ENCODE results near the gene SRC.
"Not testable (repeated sequence)": the region's sequence is repeated elsewhere in the genome, so short reads cannot be mapped to it uniquely, and the experiment has no call there.

The SRC gene

GRCh38 chr20:37337208-37337991 is 8.5 kb upstream of the SRC start:
- DNase-seq, result no peak

GRCh38 chr20:37338380-37338779 is 7.6 kb upstream of the SRC start:
- DNase-seq, result not testable (repeated sequence)

DNA sequence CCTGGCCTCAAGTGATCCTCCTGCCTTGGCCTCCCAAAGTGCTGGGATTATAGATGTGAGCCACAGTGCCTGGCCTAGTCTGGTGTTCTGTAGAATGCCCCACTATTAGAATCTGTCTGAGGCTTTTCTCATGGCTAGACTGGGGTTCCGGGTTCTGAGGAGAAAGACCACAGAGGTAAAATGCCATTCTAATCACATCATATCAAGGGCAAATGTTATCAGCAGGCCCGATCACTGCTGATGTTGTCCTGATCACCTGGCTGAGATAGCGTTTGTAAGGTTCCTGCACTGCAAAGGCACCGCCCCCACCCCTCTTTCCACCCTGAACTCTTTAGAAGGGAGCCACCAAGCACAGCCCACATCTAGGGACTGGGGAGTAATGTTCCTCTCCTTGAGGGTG is 6.7 kb upstream of the SRC start:
- DNase-seq, result no peak

- DNase-seq, result not testable (repeated sequence)
Observed at GRCh38 chr20:37339764-37340109, 6.2 kb upstream of the SRC start.

DNA sequence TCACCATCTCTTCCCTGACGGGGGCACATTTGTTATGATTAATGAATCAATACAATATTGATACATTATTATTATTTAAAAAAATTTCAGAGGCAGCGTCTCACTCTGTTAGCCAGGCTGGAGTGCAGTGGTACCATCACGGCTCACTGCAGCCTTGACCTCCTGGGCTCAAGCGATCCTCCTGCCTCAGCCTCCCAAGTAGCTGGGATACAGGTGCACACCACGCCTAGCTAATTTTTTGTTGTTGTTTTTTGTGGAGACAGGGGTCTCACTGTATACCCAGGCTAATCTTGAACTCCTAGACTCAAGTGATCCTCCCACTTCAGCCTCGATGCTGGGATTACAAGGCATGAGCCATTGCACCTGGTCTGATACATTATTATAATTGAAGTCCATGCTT is 4.9 kb upstream of the SRC start:
- DNase-seq, result no peak

DNA sequence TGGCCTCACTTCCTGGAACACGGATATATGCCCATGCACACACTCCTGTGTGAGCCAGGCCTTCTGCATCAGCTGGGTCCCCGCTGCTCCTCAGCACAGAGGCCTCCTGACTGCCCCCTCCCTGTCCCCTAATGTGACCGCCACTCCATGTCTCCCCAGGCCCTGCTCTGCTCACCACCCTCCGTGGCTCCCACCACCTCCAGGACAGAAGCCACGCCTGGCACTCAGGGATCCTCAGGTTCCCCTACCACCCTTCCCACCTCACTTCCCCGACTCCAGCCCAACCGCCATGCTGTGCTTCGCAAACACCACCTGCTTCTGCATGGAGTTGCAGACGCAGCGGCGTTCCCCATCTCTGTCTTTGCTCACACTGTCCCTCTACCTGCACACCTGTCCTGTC is 4.3 kb upstream of the SRC start:
- no peak for DNase-seq

DNA sequence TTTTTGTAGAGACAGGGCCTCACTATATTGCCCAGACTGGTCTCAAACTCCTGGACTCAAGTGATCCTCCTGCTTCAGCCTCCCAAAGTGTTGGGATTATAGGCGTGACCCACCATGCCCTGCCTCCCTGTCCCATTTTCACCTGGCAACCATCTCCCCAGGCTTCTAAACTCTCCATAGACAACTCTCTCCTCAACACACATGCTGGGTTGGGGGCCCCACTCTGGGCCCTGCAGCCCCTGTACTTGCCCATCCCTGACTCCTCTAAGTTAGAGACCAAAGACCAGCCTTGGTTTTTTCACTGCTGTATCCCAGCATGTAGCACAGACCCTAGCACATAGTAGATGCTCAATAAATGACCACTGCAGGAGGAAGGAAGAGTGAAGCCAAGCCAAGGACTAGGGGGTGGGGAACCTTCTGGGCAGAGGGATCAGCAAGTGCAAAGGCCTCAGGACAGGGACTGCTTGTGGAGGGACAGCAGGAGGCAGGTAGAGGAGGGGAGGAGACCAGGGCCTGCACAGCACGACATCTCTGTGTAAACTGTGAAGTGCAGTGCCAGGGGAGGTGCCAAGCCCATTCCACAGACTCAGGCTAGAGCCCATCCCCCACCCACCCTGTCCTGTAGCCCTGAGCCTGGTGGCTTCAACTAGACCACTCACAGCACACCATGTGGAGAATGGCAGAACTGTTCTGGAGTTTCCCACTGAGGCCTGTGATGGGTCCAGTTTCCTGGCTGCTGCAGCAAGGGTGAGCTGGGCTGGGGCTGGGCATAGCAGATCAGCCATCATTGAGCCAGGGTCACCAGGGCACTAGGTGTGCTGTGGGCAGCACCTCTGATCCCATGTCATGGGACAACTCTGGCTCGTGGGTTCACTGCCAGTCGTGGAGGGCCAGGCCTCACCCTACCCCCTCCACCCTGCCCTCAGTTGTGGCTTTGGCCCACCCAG is 3.4 kb upstream of the SRC start:
- DNase-seq, result no peak

DNA sequence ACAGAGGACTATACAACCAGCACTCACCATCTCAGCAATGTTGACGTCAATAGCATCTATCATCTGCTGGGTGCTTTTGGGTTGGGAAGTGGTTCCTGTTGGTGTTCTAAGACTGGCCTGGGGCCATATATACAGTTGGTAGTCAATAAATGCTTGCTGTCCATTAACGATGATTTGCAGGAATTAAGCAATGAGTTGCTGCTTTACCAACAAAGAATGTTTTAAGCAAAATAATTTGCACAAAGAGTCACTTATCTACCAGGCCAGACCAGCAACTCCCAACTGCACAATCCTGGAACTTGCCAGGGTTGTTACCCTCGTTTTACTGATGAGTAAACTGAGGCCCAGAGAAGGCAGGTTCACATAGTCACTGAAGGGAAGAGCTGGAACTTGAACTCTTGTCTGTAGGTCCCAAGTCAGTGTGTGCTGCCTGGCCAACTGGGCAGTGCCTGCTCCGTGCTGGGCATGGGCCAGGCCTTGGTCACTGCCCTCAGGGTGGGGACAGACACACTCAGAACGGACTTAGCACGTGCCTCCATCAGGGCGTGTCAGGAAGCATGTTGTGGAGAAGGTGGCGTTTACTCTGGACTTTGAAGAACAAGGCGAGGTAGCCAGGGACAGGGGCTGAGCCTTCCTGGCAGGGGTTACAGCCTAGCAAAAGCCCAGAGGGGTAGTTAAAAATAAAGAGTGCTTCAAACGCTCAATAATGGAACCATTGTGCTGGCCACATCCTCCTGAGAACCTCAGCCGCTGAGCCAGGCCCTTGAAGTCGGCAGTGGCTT is 2.5 kb upstream of the SRC start:
- DNase-seq, result no peak

- DNase-seq, result no peak
Observed at GRCh38 chr20:37343994-37344355, 2.0 kb upstream of the SRC start.

- DNase-seq, result no peak
Observed at GRCh38 chr20:37344506-37345338, 1.2 kb upstream of the SRC start.

DNA sequence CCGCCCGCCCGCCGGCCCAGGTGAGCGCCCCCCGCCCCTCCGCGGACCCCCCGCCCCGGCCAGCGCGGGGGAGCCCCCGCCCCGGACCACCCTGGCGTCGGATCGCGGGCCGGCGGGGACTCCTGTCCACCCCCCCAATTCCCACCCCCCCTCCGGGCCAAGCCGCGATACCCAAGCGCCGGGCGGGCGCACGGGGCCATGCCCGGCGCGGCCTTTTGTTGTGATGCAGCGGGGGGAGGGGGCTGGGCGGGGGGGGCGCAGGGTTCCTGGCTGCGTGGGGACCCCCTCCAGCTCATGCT is 245 bp downstream of the SRC start:
- DNase-seq, result no peak

DNA sequence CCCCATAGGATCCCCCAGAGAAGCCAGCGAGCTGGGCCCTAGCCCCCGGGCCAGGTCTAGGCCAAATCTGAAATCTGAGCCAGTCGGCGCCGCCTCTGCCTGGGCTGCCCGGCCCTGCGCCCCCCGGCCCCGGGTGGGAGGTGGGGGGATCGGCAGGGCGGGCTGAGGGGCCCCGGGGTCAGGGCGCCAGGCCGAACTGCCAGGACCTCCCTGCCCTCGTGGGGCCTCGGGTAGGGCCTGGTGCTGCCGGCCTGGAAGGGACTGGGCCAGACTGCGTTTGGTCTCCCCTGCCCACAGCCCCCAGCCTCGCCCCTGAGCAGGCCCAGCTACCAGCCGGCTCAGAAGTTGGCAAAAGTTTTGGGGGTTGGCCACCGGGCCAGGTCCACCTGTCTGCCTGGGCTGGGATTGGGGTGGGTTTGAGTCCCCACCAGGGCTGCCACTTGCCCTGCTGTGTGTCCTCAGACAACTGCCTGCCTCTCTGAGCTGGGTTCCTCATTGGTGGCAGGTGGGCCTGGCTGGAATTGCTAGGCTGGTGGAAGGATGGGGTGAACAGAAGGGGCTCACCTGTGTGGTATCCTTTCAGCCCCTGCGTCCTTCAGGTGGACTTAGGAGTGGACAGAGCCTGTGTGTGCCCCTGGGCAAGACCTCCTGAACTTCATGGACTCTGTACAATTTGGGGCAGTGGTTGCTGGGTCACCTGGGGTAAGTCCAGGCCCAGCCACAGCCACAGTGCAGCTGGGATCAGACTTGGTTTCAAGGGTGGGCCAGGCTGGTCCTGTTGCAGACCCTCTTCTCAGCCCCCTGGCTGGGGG is 801 bp downstream of the SRC start:
- DNase-seq, result no peak

GRCh38 chr20:37347347-37347823 is 1.4 kb downstream of the SRC start:
- no peak for DNase-seq

DNA sequence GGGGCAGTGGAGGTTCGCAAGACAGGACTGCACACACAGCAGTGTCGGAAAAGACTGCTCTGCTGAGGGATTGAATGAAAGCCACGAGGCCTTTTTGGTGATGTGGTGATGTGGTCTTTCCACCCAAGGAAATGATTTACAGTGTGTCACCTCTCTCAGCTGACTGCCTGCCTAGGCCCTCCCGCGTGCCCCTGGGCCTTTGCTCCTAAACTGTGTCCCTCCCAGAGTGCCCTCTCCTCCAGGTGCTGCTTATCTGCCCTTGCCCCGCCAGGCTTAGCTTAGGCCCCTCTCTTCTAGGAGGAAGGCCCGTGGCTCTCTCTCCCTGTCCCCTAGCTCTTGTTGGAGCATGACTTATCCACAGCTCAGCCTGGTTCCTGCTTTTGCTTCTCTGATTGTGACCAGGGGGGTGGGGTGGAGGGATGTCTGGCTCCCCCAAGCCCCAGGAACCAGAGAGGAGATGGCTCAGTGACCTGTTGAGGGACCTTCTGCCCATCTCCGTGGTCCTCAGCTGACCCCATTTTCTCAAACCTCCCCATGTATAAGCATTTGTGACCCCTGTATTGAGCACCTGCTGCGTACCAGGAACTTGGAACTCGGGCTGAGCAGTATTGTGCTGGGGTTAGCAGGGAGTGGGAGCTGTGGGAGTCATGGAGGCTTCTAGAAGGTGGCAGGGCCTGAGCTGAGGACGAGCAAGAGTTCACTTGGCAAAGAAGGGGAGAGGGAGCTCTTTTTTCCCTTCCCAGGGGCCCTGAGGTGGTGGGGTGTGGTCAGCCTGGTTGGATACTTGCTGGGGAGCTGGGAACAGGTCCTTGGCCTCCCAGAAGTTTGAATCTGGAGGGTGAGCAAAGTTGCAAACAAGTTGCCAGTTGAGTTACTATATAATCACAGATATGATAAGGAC is 2.2 kb downstream of the SRC start:
- no peak for DNase-seq

- DNase-seq, result no peak
Observed at GRCh38 chr20:37348792-37349516, 3.0 kb downstream of the SRC start.

GRCh38 chr20:37349517-37350491 is 3.9 kb downstream of the SRC start:
- no peak for DNase-seq

- DNase-seq, result no peak
Observed at GRCh38 chr20:37350649-37351574, 5.0 kb downstream of the SRC start.

Data from left hindlimb (tissue), 1 donor.